Endothelial cell (in vitro differentiated cells): Measurements from ENCODE around the gene BRSK1. TPM values are rescaled to one million over a fixed set of nuclear protein-coding genes. Genes with fewer than 3 reads are reported as not detected.

ENCODE experiments used
- DNase-seq: peaks from one replicate; pipeline ENCODE4 v3.0.0; 2021; ENCODE audit warnings: low spot score
- H3K27ac Mint-ChIP-seq: one replicate; pipeline ENCODE4 v1.8.0; 2021; ENCODE audit warnings: mixed read lengths, inconsistent platforms; ENCODE audit not compliant: unreplicated experiment
- H3K27me3 Mint-ChIP-seq: one replicate; pipeline ENCODE4 v1.8.0; 2021; ENCODE audit warnings: mild to moderate bottlenecking, moderate library complexity, mixed read lengths, inconsistent platforms; ENCODE audit not compliant: unreplicated experiment
- H3K36me3 Mint-ChIP-seq: one replicate; pipeline ENCODE4 v1.8.0; 2021; ENCODE audit warnings: mild to moderate bottlenecking, low read depth, mixed read lengths, inconsistent platforms; ENCODE audit not compliant: unreplicated experiment
- H3K4me1 Mint-ChIP-seq: one replicate; pipeline ENCODE4 v1.8.0; 2021; ENCODE audit warnings: mild to moderate bottlenecking, mixed read lengths, inconsistent platforms; ENCODE audit not compliant: unreplicated experiment
- H3K4me3 Mint-ChIP-seq: one replicate; pipeline ENCODE4 v1.8.0; 2021; ENCODE audit warnings: mild to moderate bottlenecking, mixed read lengths, inconsistent platforms; ENCODE audit not compliant: unreplicated experiment
- H3K9me3 Mint-ChIP-seq: one replicate; pipeline ENCODE4 v1.8.0; 2021; ENCODE audit warnings: mixed read lengths, inconsistent platforms; ENCODE audit not compliant: unreplicated experiment
- total RNA-seq: library from RNA; stranded (reverse); fragmentation: NEBNext Ultra II Directional; extraction: Animal tissue kit (Norgen Biotek cat#: 25700); gene quantifications from one replicate; pipeline ENCODE4 v1.2.1, GENCODE V29; 2021; ENCODE audit not compliant: unreplicated experiment
- TF ChIP-seq, protein P1 (sequence below): fragments of 200-600 bp; sonication (generic); IDR thresholded peaks from one replicate; pipeline ENCODE4 v1.5.0; 2021; ENCODE audit warnings: antibody characterized with exemption; ENCODE audit not compliant: unreplicated experiment

BRSK1 gene
- total RNA-seq, 1 donor from 2014 or later = 14.1 TPM

GRCh38 chr19:55250262-55251036 is 33.3 kb upstream of the BRSK1 start:
- H3K4me1 Mint-ChIP-seq = peaks cover 15% of the 10 kb centered on the region
- no peak for DNase-seq
- TF ChIP-seq, protein P1, sequence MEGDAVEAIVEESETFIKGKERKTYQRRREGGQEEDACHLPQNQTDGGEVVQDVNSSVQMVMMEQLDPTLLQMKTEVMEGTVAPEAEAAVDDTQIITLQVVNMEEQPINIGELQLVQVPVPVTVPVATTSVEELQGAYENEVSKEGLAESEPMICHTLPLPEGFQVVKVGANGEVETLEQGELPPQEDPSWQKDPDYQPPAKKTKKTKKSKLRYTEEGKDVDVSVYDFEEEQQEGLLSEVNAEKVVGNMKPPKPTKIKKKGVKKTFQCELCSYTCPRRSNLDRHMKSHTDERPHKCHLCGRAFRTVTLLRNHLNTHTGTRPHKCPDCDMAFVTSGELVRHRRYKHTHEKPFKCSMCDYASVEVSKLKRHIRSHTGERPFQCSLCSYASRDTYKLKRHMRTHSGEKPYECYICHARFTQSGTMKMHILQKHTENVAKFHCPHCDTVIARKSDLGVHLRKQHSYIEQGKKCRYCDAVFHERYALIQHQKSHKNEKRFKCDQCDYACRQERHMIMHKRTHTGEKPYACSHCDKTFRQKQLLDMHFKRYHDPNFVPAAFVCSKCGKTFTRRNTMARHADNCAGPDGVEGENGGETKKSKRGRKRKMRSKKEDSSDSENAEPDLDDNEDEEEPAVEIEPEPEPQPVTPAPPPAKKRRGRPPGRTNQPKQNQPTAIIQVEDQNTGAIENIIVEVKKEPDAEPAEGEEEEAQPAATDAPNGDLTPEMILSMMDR = no peak
- H3K27ac Mint-ChIP-seq = peak overlapping the region; percentile 59
- peaks cover 13% of the 10 kb centered on the region for H3K27me3 Mint-ChIP-seq
- no peak overlapping the region for H3K4me3 Mint-ChIP-seq
- no peaks in the 10 kb centered on the region for H3K9me3 Mint-ChIP-seq
- peaks cover 4% of the 10 kb centered on the region for H3K36me3 Mint-ChIP-seq

DNA sequence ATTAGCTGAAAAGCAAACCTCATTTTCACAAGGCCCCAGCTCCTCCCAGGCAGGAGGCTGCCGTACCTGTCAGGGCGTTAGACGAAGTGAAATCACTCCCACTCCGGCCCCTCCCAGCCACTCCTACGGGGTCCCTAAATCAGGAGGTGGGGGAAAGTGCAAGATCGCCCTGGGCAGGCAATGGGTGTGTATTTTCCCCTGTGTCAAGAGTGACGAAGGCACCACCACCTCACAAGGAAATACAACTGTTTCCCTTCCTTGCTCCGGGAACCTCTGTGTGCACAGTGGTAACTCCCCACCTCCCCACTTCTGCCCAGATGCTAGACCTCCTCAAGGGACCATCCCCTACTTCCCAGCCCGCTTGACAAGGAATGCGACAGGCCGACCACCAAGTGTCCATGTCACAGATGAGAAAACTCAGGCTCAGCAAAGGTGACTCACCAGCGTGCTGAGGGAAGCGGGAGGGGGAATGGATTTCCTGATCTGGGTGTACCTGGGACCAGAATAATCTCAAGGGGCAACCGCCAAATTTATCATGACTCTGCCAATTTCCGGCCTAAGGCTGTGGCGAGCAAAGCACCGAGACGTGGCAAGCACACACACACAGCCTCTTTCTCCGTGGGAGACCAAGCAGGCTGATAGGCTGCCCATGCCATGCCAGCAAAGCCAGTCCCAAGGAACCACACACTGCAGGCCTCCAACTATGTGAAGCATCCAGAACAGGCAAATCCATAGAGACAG is 32.3 kb upstream of the BRSK1 start:
- DNase-seq = no peak
- Mint-ChIP-seq H3K27ac (peak overlapping the region; percentile 48), H3K4me3 (peak overlapping the region; percentile 33), H3K4me1 (peaks cover 24% of the 10 kb centered on the region), H3K9me3 (no peaks in the 10 kb centered on the region), H3K36me3 (peaks cover 8% of the 10 kb centered on the region), H3K27me3 (peaks cover 10% of the 10 kb centered on the region)
- TF ChIP-seq, protein P1 = no peak

GRCh38 chr19:55252760-55253663 is 30.8 kb upstream of the BRSK1 start:
- peaks cover 35% of the 10 kb centered on the region for H3K4me1 Mint-ChIP-seq
- no peak overlapping the region for H3K4me3 Mint-ChIP-seq
- no peak for DNase-seq
- peaks cover 17% of the 10 kb centered on the region for H3K27me3 Mint-ChIP-seq
- peaks cover 16% of the 10 kb centered on the region for H3K36me3 Mint-ChIP-seq
- no peaks in the 10 kb centered on the region for H3K9me3 Mint-ChIP-seq
- H3K27ac Mint-ChIP-seq = no peak overlapping the region
- TF ChIP-seq, protein P1 = no peak

- H3K27me3 Mint-ChIP-seq = peaks cover 14% of the 10 kb centered on the region
- no peaks in the 10 kb centered on the region for H3K9me3 Mint-ChIP-seq
- peak overlapping the region; percentile 42 for H3K4me3 Mint-ChIP-seq
- peaks cover 16% of the 10 kb centered on the region for H3K36me3 Mint-ChIP-seq
- peaks cover 37% of the 10 kb centered on the region for H3K4me1 Mint-ChIP-seq
- H3K27ac Mint-ChIP-seq = peak overlapping the region; percentile 11
- TF ChIP-seq, protein P1 = no peak
- no peak for DNase-seq
These were observed 29.8 kb upstream of the BRSK1 start for GRCh38 chr19:55253842-55254624.
